IMR-90 (cell line): ENCODE data around the gene UPK1B.

ENCODE experiments used
- BHLHE40 ChIP-seq: fragments of 150-350 bp; IDR thresholded peaks from 2 replicates; pipeline ENCODE4 v1.6.1; 2016; ENCODE audit warnings: mild to moderate bottlenecking, low read depth, low read length
- CEBPB ChIP-seq: IDR thresholded peaks from 2 replicates; pipeline ENCODE4 v1.6.1; 2012; ENCODE audit warnings: low read depth, low read length, improper control_type of control experiment
- CHD1 ChIP-seq: IDR thresholded peaks from 2 replicates; pipeline ENCODE4 v1.6.1; 2012; ENCODE audit warnings: low read depth, low read length, improper control_type of control experiment
- CTCF ChIP-seq: conservative IDR thresholded peaks from 2 replicates; pipeline ENCODE4 v1.5.1; 2012; ENCODE audit warnings: mild to moderate bottlenecking, low read depth, low read length, improper control_type of control experiment
- FOS ChIP-seq: fragments of 150-350 bp; IDR thresholded peaks from 2 replicates; pipeline ENCODE4 v1.6.1; 2016; ENCODE audit warnings: low read depth, low read length
- MAFK ChIP-seq: IDR thresholded peaks from 2 replicates; pipeline ENCODE4 v1.6.1; 2012; ENCODE audit warnings: low read depth, low read length, improper control_type of control experiment
- MXI1 ChIP-seq: IDR thresholded peaks from 2 replicates; pipeline ENCODE4 v1.6.1; 2012; ENCODE audit warnings: low read depth, mild to moderate bottlenecking, low read length, moderate library complexity, borderline replicate concordance
- POLR2A ChIP-seq: IDR thresholded peaks from 2 replicates; pipeline ENCODE4 v1.6.1; 2012; ENCODE audit warnings: mild to moderate bottlenecking, low read depth, low read length
- RAD21 ChIP-seq: IDR thresholded peaks from 2 replicates; pipeline ENCODE4 v1.6.1; 2012; ENCODE audit warnings: low read length, improper control_type of control experiment
- RCOR1 ChIP-seq: IDR thresholded peaks from 2 replicates; pipeline ENCODE4 v1.6.1; 2012; ENCODE audit warnings: mild to moderate bottlenecking, low read length, improper control_type of control experiment; ENCODE audit not compliant: insufficient replicate concordance
- RFX5 ChIP-seq: IDR thresholded peaks from 2 replicates; pipeline ENCODE4 v1.8.0; 2012; ENCODE audit warnings: low read depth, mild to moderate bottlenecking, low read length, moderate library complexity
- SMC3 ChIP-seq: fragments of 150-350 bp; IDR thresholded peaks from 2 replicates; pipeline ENCODE4 v1.6.1; 2016; ENCODE audit warnings: low read depth, mild to moderate bottlenecking, antibody characterized with exemption, low read length, moderate library complexity
- USF2 ChIP-seq: fragments of 150-350 bp; IDR thresholded peaks from 2 replicates; pipeline ENCODE4 v1.6.1; 2017; ENCODE audit warnings: mild to moderate bottlenecking, antibody characterized with exemption, low read length, low read depth
- TF ChIP-seq, protein P1 (sequence below): fragments of 150-350 bp; IDR thresholded peaks from 2 replicates; pipeline ENCODE4 v1.6.1; 2016; ENCODE audit warnings: low read depth, mild to moderate bottlenecking, low read length, moderate library complexity, borderline replicate concordance

- TF ChIP-seq CTCF (no peak), RCOR1 (no peak), POLR2A (no peak), RAD21 (no peak), CHD1 (no peak), MXI1 (no peak), BHLHE40 (no peak), CEBPB (peak; percentile 74), FOS (peak; percentile 88), USF2 (no peak), MAFK (no peak), RFX5 (no peak), SMC3 (no peak)
- TF ChIP-seq, protein P1, sequence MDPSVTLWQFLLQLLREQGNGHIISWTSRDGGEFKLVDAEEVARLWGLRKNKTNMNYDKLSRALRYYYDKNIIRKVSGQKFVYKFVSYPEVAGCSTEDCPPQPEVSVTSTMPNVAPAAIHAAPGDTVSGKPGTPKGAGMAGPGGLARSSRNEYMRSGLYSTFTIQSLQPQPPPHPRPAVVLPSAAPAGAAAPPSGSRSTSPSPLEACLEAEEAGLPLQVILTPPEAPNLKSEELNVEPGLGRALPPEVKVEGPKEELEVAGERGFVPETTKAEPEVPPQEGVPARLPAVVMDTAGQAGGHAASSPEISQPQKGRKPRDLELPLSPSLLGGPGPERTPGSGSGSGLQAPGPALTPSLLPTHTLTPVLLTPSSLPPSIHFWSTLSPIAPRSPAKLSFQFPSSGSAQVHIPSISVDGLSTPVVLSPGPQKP, result no peak
Measured at GRCh38 chr3:119184796-119185570, 11.6 kb downstream of the UPK1B start.
